ENCODE measurements around the gene CAPN13.

CAPN13 gene

DNA sequence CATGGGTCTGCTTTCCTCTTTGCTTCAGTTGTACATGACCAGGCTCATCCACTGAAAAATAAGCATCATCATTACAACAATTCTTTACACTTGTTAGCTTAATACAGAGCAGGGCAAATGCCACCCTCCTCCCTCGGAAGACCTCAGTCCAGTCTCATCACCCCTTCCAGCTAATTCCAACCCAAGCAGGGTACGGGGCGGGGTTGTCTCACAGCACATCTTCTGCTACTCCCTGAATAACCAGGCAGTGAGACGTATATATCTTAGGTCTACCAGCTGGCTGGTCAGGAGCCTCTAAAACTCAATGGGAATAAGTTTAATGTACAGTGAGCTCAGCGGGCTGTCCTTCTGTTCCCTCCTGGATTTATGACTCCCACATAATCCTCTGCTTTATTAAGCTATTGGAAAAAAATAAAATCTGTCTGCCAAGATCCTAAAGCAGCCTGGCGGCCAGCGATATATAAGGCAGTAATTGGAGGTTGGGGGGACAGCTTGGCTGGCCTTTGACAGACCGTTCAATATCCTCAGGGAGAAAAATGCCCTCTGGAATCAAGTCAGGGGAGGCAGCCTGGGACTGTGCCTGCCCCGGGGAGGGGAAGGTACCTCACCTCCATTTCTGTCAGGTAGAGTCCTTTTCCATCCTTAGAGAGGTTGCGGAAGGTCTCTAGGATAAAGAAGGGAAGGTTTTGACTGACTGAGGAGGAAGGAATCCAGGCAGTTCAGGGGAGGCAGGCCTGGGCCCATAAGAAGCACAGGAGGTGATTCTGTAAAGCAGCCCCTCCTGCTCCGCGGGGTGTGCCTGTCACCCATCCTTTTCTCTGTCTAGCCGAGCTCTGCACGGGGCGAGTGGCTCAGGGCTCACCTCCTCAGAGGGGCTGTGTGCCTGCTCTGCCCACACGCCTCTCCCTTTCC, 76.3 kb downstream of the CAPN13 start:
- in situ Hi-C loops (cut with MboI; ENCODE audit: low sequenced_read_pairs), result loop anchor here (25.0 kb wide), 1 partner anchor 431 kb away; no protein-coding TSS in a partner anchor

DNA sequence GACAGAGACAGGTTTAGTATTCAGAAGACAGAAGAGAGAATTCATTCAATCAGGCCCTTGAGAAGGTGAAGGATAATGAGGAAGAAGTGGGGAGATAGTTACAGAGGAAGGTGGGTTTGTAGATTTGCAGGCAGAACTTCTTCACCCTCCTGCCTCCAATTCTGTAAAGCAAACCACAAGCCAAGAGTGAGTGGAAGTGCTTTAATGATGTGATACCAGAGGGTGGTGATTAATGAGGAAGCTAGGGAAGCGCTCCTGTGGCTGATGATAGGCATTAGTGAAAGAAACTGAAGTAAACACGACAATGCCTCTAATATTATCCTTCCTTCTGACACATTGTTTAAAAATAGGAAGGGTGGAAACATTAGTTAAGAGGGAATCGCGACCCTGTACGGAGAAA, 78.2 kb downstream of the CAPN13 start:
- in situ Hi-C loops (cut with MboI; ENCODE audit: low sequenced_read_pairs), result loop anchor here (25.0 kb wide), 1 partner anchor 433 kb away; no protein-coding TSS in a partner anchor

DNA sequence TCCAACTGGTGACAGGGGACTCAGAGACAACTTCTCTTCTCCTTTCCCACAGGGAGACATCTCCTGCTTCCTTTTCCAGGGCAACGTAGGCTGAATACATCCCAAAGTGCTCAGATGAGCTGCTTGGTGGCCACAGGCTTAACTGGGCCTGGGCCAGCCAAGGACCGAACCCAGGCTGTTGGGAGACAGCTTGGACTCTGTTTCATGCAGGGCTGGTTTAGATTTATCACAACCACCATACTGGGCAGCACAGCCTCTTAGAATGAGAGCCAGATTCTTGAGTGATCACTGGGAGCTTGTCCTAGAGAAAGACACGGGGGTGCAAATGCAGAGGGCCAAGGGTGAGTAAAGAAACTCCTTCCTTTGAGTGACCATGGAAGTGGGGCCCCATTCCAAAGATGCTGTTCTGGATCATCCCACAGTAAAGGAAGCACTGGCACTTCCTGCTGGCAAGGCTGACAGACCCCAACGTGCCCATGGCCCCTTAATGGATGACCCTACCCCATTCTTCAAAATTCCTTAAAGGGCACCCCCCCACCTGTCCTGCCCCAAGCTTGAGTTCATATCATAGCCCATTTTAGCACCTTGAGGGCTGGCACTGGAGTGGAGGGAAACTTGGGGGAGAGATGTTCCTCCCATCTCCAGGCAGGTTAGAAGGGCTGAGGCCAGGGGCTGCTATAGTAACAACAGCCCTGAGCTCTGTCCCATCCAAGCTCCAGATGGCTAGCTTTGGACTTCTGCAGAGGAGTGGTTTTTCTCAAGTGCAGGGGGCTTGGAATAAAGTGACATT, 84.1 kb downstream of the CAPN13 start:
- in situ Hi-C loops (cut with MboI; ENCODE audit: low sequenced_read_pairs), result no loop called here

DNA sequence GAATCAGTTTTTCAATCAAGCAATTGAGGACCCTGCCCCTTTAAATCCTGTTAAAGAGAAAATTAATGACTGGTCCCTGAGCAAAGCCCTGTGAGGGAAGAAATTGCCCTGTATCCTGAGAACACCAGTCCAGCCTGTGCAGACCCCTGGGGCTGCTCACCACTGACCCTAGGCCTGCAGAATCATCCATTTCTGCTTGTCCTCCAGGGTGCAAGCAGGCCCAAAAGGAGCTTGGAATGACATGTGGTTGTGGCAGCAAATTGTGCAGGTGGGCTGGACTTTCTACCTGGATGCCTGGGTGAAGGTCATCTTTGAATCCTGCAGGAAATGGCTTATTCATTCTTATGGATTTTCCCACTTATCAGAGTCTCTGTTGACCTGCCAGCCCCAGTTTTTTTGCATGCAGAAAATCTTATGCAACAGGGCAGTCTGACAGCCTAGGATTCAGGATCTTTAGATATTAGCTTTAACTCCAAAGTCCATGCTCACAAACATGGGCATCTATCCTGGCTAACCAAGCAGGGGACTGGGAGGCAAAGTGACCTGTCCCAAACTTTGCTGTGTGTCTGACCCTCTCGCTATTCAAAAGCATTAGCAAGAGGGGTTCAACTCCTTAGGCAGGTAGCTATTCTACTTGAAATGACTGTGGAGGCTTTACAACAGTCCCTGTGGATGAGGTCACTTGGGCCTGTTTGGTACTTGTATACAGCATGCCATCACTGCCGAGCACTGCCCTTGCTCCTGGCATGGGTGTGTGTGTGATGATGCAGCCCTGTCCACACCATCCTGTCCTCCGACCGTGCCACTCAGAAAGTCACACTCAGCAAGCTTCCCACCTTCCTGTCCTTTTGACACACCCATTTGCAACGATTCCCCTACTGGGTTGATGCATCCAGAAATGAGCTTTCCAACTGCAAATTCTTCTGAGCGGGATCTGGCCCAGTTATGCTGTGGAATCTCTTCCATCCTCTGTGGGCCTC, 85.3 kb downstream of the CAPN13 start:
- in situ Hi-C loops (cut with MboI; ENCODE audit: low sequenced_read_pairs), result no loop called here

DNA sequence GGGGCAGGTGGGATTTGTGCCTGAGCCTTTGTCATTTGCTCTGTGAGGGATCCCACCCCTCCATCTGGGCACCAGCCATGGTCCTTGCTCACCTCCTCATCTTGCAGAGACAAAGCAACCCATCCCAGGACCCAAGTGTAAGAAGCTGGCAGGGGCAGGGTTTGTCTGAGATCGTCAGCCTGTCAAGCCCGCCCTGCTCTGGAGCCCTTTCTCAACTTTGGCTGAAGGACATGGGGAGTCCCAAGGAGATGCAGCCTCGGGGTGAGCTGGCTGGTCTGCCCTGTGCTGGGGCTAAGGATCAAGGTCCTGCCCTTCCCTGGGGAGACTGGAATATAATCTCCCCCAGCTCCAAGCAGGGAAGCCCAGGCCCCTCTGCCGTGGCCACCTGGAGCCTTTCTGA, 86.0 kb downstream of the CAPN13 start:
- in situ Hi-C loops (cut with MboI; ENCODE audit: low sequenced_read_pairs), result no loop called here

DNA sequence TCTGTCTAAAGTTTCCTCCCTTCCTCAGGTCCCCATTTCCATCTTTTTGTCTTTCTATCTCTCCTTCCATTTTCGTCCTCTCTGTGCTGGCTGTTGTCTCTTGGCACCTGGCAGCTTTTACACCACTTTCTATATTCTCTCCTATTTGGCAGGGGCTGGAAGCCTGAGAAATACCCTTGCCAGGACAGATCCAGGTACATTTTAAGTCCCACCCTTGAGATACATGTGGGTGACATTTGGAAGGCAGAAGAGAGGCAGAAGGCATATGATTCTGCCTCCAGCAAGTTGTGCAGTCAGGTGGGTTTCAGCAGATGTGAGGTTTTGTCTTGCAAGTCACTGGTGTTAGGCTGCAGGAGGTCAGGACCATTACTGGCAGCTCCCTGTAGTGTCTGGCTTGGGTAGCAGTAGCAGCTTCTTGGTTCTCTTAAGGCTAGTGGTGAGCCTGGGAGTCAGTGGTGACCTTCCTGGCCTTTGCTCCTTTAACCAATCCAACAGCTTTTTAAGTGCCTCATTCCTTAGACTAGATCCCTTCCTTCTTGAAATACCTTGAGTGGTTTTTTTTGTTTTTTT, 90.1 kb downstream of the CAPN13 start:
- in situ Hi-C loops (cut with MboI; ENCODE audit: low sequenced_read_pairs), result loop anchor here (10.0 kb wide), 1 partner anchor 618 kb away; no protein-coding TSS in a partner anchor

DNA sequence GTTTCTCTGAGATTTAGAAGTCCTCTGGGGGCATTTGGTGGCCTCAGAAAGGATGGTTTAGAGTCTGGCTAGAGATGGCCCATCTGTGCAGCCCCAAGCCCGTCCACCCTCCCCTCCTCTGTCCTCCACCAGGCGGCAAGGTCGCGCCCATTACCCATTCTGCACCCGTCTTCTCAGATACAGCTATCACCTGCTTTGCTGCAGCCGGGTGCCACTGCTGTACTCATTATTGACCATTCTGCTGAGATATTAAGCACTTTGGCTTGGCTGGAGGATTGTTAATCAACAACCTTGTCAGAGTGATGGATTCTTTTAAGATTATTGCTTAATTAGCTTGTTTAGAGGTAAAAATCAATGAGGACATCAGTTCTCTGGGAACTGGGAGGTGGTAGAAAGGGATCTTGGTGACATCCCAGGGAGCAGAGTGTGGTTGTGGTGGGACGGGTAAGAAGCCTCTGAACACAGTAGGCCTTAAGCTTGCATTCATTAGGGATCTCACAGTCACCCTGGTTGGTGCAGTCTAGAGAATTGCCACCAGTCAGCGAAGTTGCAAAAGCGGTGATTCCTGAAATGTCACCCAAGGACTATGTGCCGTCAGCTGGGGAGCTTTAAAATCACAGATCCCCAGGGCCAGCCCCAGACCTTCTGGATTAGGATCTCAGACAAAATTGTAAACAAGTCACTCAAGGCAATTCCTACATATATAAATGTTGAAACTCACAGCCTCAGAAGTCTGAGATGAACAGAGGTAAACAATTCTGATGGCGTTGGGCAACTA, 90.9 kb downstream of the CAPN13 start:
- in situ Hi-C loops (cut with MboI; ENCODE audit: low sequenced_read_pairs), result loop anchor here (10.0 kb wide), 1 partner anchor 618 kb away; no protein-coding TSS in a partner anchor

DNA sequence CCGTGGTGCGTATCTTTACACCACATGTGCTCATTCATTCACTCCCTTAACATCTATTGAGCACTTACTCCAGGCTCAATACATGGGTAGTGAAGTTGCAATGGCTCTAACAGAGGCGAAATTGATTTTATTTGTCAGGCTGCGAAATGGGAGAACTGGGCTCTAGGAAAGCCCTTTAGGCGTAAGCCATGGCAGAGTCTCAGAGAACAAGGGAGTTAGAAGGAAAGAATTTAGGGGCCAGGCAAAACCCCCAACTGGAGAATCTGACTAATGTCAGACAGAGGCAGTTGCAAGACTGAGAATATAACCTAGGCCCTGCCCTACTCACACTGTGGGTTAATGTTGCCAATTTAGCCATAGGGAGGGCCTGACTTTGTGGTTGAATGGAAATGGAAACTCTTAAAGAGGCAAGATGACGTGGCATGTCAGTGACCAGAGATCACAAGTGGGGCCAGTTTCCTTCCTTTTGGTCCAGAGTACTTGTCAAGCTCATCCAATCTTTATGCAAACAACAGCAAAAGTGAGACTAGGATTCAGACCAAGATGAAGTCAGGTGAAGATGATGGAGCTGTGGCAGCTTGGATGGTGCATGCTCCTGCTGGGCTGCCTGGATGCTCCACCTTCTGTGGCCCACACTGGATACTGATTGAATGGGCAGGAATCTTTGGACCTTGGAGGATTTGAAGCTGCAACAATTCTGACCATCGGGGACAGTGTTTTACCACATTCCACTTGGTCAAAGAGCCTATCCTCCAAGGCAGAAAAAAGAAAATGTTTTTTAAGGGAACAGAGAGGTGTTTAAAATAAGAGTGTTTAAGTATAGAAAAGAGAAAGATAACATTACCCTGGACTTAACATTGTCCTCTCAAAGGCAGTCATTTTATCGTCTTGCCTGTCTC, 92.2 kb downstream of the CAPN13 start:
- in situ Hi-C loops (cut with MboI; ENCODE audit: low sequenced_read_pairs), result loop anchor here (10.0 kb wide), 1 partner anchor 620 kb away; no protein-coding TSS in a partner anchor

DNA sequence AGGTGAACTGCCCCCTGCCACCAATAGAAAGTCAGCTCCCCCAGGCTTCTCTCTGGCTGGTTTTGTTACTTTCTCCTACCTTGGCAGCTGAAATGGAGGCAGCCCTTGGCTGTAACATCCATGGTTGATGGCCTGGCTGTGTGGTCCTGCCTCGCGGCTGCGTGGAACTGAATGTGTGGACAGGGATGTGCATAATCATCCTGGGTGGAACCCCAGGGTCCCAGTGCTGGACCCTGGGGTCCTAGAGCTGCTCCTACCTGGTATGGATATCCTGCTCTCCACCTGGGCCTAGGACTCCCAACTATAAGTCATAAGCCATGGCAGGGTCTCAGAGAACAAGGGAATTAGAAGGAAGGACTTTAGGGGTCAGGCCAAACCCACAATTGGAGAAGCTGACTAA, 93.5 kb downstream of the CAPN13 start:
- in situ Hi-C loops (cut with MboI; ENCODE audit: low sequenced_read_pairs), result loop anchor here (10.0 kb wide), 1 partner anchor 621 kb away; no protein-coding TSS in a partner anchor

DNA sequence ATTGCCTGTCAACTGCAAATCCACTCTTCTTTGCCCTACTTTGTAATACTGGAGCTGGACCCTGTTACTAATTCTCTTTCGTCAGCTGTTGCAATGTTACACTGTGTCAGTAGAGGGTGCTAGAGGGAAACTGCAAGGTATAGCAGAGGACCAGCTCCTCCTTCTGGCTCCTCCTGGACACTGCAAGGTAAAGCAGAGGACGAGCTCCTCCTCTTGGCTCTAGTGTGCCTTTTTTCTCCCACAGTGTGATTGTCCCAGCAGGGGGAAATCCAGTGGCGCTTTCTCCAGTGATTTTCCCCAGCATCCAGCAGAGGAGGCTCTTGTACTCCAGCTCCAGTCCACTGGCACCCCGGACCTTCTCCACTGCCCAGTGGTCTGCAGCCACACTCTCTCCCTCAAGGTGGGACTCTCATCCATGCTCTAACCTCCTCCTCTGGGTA, 95.6 kb downstream of the CAPN13 start:
- in situ Hi-C loops (cut with MboI; ENCODE audit: low sequenced_read_pairs), result loop anchor here (10.0 kb wide), 1 partner anchor 623 kb away; no protein-coding TSS in a partner anchor

DNA sequence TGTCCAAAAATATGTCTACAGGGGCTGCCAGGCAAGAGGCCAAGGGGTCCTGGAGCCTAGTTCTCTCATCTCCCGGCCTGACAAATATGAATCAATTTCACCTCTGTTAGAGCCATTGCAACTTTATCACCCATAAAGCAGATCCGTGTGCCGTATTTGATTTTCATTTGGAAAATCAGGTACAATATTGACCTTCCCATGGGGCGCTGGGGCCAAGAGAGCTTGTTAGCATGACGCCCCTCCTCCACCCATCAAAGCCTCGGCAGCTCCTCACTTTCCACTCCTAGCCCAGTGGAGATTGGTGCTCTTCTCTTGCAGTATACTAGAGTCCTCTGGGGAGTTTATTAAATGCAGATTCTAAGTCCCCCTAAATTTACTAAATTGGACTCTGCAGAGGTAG, 96.8 kb downstream of the CAPN13 start:
- in situ Hi-C loops (cut with MboI; ENCODE audit: low sequenced_read_pairs), result loop anchor here (10.0 kb wide), 1 partner anchor 624 kb away; no protein-coding TSS in a partner anchor

DNA sequence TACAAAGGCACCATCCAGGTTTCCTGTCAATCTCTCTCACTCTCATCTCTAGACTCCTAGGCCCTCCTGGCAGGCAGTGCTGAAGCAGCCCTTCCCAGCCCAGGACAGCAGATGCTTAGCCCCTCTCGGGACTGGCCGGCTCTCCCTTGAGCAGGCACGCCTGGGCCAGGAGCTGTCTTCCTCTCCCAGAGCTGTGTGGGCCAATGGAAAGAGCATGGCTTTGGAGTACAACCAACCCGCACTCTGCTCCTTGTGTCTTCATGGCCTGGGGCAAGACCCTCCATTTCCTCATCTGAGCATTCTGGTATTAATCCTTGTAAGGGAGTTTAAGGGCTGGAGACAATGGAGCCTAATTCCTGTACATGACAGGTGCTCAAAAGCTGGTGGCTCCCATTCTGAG, 97.2 kb downstream of the CAPN13 start:
- in situ Hi-C loops (cut with MboI; ENCODE audit: low sequenced_read_pairs), result loop anchor here (10.0 kb wide), 1 partner anchor 625 kb away; no protein-coding TSS in a partner anchor

DNA sequence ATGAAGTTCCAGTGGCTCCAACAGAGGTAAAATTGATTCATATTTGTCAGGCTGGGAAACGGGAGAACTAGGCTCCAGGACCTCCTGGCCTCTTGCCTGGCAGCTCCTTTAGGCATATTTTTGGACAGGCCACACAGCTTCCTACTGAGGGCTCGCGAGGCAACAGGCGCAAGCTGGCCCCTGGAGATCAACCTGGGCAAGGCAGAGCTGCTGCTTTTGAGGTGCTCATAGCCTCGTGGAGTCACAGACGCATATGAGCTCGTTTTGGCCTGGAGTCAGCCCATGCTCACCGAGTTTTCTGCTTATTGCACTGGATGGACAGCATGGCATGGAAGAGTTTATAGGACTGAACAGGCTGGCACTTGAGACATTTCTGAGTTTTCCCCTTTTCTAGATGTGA, 97.7 kb downstream of the CAPN13 start:
- in situ Hi-C loops (cut with MboI; ENCODE audit: low sequenced_read_pairs), result loop anchor here (10.0 kb wide), 1 partner anchor 505 kb away; no protein-coding TSS in a partner anchor

DNA sequence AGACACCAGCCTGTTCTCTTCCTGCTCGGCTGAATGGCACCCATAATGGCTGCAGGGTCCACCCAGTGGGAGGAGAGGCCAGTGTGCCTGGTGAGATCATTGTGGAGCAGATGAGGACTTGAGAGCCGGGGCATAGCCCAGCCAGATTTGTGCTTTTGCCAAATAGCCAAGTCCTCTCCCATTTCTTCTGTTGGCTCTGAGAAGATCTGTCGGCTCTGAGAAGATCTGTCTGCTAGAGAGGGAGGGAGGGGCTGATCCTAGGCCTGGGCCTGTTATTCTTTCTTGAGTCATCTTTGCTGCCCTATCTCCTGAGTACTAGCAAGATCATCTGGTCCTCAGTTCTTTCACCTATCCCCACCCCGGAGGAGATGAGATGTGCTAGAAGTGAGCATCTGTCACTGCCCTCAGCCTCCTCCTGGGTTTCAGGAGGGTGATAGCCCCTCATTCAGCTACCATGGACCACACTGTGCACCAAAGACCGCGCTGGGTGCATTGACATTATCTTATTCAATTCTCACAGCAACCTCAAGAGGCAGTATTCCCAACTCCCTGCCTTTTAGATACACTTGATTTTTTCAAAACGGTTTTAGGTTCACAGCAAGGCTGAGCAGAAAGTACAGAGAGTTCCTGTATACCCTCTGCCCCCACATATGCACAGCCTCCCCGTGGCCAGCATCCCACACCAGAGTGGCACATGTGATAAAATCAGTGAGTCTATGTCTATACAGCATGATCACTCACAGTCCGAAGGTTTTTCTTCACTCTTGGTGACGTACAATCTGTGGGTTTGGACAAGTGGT, 98.6 kb downstream of the CAPN13 start:
- in situ Hi-C loops (cut with MboI; ENCODE audit: low sequenced_read_pairs), result loop anchor here (10.0 kb wide), 1 partner anchor 504 kb away; no protein-coding TSS in a partner anchor

DNA sequence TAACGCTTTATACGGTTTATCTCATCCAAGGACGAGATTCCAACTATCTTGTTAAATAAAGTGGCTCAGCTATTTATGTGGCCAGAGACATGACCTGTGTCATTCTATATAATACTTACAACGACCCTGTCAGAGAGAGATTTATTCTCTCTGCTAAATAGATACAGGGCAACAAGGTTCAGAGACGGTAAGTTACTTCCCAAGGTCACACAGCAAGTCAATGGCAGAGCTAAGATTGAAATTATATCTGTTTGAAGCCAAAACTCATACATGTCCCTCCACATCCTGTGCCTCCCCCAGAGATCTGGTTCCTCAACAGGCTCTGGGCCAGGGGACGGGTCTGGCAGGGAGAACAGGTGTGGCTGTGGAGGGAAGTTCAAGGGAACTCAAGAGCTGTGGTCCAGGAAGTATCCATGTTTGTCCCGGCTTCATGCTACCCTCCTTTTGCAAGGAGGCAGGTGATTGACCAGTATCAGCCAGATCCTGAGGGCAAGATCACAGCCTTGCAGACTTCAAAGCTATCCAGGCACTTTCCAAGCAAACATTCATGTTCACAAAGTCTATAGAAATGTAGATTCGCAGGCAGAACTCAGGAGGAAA, 99.8 kb downstream of the CAPN13 start:
- in situ Hi-C loops (cut with MboI; ENCODE audit: low sequenced_read_pairs), result loop anchor here (10.0 kb wide), 1 partner anchor 503 kb away; no protein-coding TSS in a partner anchor

DNA sequence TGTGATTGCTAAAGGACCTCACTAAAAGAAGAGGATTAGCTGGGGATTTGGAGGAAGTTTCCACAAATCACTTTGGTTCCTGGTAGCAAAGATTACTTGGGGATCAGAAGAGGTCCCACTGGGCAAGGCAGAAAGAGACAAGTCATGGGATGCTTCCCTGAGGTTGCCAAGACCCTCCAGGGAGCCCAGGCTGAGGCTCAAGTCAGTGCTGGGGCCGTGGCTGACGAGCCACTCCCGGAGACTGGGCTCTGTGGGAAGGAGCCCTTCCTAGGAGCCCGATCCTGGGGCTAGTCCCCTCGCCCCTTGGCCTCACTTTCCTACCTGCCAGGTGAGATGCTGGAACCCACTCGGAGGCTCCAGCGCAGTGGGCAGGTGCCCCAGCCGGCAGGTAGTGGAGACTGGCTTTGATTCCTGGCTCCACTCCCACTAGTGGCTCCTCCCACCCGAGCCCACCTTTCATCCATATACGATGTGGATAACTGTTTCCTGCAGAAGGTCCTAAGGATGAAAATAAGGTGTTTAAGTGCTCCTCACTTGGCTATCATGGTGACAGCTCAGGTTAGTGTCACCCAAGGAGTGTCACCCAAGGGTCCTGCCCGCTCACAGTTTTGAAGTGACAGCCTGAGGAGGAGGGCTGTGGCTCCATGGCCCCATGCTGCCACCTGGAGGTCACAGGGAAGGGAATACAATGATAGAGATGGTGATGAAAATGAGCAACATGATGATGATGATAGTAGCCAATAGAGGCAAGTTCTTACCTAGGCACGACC, 100.5 kb downstream of the CAPN13 start:
- in situ Hi-C loops (cut with MboI; ENCODE audit: low sequenced_read_pairs), result loop anchor here (10.0 kb wide), 1 partner anchor 502 kb away; no protein-coding TSS in a partner anchor

Data from HL-60/S4 treated with phorbol 12-myristate 13-acetate at 8.2 ng/mL for 4 days and 3 days (cell line).